CD4-positive, alpha-beta memory T cell (primary cell): ENCODE data around the gene USP49. TPM values are rescaled to one million over a fixed set of nuclear protein-coding genes. Genes with fewer than 3 reads are reported as not detected.
A peak's percentile ranks its signal among the peaks of the same experiment; 100 is the strongest.

Experiments
- CTCF ChIA-PET: fragments of 350-600 bp; sonication (Branson Sonifier 250); formaldehyde crosslinking; loops from one replicate; lab custom pipeline; 2021; ENCODE audit warnings: inconsistent platforms; ENCODE audit not compliant: partially characterized antibody; lab: Charles Lee
- POLR2A ChIA-PET: fragments of 350-600 bp; sonication (Branson Sonifier 250); formaldehyde crosslinking; loops from one replicate; lab custom pipeline; 2021; ENCODE audit not compliant: partially characterized antibody; lab: Charles Lee
- DNase-seq, 5 donors: peaks; one replicate each; pipeline versions ENCODE4 v3.0.0 to v3.0.0-alpha.2; 2020 to 2022; ENCODE audit warnings: mixed read lengths in 1 of 5
- H3K27ac ChIP-seq: one replicate; pipeline ENCODE4 v1.7.0; 2013; ENCODE audit warnings: low read depth, low read length
- H3K27me3 ChIP-seq: 2 replicates; pipeline ENCODE4 v1.7.0; 2013; ENCODE audit warnings: mild to moderate bottlenecking, low read length, moderate library complexity; ENCODE audit not compliant: insufficient read depth
- H3K36me3 ChIP-seq: 2 replicates; pipeline ENCODE4 v1.7.0; 2013; ENCODE audit warnings: mild to moderate bottlenecking, low read length, moderate library complexity; ENCODE audit not compliant: insufficient read depth
- H3K4me1 ChIP-seq: 2 replicates; pipeline ENCODE4 v1.7.0; 2013; ENCODE audit warnings: mild to moderate bottlenecking, low read length, moderate library complexity; ENCODE audit not compliant: insufficient read depth
- H3K4me3 ChIP-seq, 2 donors: one replicate each; pipeline ENCODE4 v1.7.0; 2013; ENCODE audit warnings: low read length in 2 of 2, mild to moderate bottlenecking in 1 of 2
- H3K9me3 ChIP-seq, 2 donors: one replicate each; pipeline ENCODE4 v1.7.0; 2013; ENCODE audit warnings: low read length in 2 of 2, control low read depth in 1 of 2; ENCODE audit not compliant: control insufficient read depth in 1 of 2
- H3K27ac Mint-ChIP-seq, 7 donors: one replicate each; pipeline ENCODE4 v1.8.0; 2020 to 2021; ENCODE audit warnings: mixed read lengths in 7 of 7, mild to moderate bottlenecking in 6 of 7, inconsistent platforms in 3 of 7, moderate library complexity in 3 of 7
- H3K27me3 Mint-ChIP-seq, 2 donors: one replicate each; pipeline ENCODE4 v1.8.0; 2020 to 2021; ENCODE audit warnings: mixed read lengths in 2 of 2
- H3K36me3 Mint-ChIP-seq, 2 donors: one replicate each; pipeline ENCODE4 v1.8.0; 2020 to 2021; ENCODE audit warnings: mixed read lengths in 2 of 2, inconsistent platforms in 1 of 2, mild to moderate bottlenecking in 1 of 2
- H3K4me1 Mint-ChIP-seq, 4 donors: one replicate each; pipeline ENCODE4 v1.8.0; 2020 to 2021; ENCODE audit warnings: mixed read lengths in 4 of 4, mild to moderate bottlenecking in 1 of 4
- H3K4me3 Mint-ChIP-seq, 8 donors: one replicate each; pipeline ENCODE4 v1.8.0; 2020 to 2021; ENCODE audit warnings: mixed read lengths in 8 of 8, mild to moderate bottlenecking in 7 of 8, moderate library complexity in 6 of 8, inconsistent platforms in 3 of 8
- H3K9me3 Mint-ChIP-seq, 8 donors: one replicate each; pipeline ENCODE4 v1.8.0; 2020 to 2021; ENCODE audit warnings: mixed read lengths in 8 of 8, mild to moderate bottlenecking in 5 of 8, inconsistent platforms in 3 of 8, moderate library complexity in 1 of 8
- intact Hi-C: fragments of 100-400 bp; cut with micrococcal nuclease; formaldehyde crosslinking; loops from one replicate; pipeline ENCODE4 v1.15.1; 2023
- polyA plus RNA-seq, 2 donors: library from polyadenylated mRNA; unstranded; fragments of 300-500 nt; fragmentation: Illumina TruSeq; gene quantifications; one replicate each; pipeline ENCODE4 v1.2.3, GENCODE V29; 2021
- total RNA-seq, 2 experiments: library from RNA; stranded (reverse); gene quantifications; one replicate each; pipeline ENCODE4 v1.2.3, GENCODE V29; 2021

The USP49 gene
- total and polyA plus RNA-seq, 4 experiments from 2014 or later, result 0.18 to 2.4 (median 1.1) TPM

DNA sequence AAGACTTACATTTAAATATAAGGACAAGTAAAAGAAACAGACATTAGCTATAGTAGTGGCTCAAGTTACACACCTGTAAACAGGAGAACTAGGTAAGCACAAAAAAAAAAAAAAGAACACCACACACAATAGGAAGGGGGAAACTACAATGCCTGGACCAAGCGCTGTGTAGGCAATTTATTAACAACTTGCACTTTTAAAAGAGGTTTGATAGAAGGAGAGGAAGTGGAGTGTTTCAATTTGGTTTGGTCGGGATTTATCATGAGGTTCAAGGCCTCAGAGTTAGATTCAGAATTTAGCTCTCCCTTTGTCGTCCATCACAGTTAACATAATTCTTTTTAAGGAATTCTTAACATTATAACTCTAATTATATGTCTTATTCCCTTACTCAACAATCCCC lies 1.1 kb upstream of the USP49 start:
- no peak for DNase-seq
- Histone ChIP-seq H3K27ac (peak overlapping the region; percentile 77), H3K27me3 (no peaks in the 10 kb centered on the region), H3K36me3 (no peaks in the 10 kb centered on the region), H3K4me1 (peaks cover 23% of the 10 kb centered on the region), H3K9me3 (no peaks in the 10 kb centered on the region), H3K4me3 (no peak overlapping the region)
- intact Hi-C loops, result no loop called here
- Mint-ChIP-seq H3K27ac (peak overlapping the region in 5 of 7 donors; percentile 79 to 94 (median 92)), H3K36me3 (peaks cover 0 to 6% of the 10 kb centered on the region in 2 donors), H3K4me1 (peaks cover 9 to 12% (median 10%) of the 10 kb centered on the region in 4 donors), H3K9me3 (no peaks in the 10 kb centered on the region), H3K27me3 (no peaks in the 10 kb centered on the region), H3K4me3 (peak overlapping the region in 4 of 8 donors; percentile 35 to 98 (median 82))
- CTCF ChIA-PET, result interaction anchor here (1.1 to 4.2 kb wide), 4 partner anchors 25 to 154 kb away, joined by 3 to 27 read pairs (median 10); partner anchors contain the start of genes BYSL, MED20 and TAF8
- POLR2A ChIA-PET, result interaction anchor here (1.1 to 3.5 kb wide), 7 partner anchors 10 to 153 kb away, joined by 3 to 24 read pairs (median 8); partner anchors contain the start of genes BYSL, MED20, TAF8 and TOMM6

DNA sequence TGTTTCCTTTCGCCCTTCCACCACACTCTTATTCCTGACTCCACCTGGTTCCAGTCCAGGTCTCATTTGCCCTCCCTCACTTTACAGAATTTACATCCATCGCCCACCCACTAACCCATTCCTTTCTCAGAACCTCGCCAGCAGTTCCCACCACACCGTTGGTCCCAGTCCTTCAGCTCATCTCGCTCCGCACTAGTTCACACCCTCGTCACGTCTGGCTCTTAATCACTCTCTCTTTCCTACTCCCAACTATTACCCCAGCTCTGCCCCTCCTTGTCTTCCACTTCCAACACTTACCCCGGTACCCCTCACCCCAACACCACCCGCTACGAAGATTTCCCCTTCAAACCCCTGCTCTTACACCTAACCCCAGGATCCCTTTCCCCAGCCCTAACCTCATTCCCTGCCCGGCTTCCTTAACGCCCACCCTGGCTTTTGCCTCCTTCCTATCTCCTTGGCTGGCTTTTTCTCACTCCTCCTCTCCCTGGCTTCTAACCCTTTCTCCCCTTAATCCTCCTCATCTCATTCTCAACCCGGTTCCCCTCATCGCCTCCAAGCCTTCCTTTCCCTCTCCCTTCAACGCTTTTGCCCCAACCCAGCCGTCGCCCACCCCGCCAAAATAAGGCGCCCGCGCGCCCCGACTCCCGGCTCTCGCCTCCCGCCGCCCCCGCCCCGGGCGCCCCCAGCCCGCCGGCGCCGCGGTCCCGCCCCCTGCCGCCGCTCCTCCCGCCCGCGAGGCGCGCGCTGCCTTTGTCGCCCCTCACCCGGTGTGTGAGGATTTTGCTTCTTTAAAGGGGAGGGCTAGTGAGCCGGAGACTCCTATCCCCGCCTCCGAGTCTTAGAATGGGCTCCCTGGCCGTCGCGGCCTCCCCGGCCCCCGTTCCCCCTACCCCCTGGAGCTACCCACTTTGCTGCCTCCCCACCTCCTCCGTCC lies 542 bp downstream of the USP49 start:
- H3K36me3 Mint-ChIP-seq, result peaks cover 0 to 6% of the 10 kb centered on the region in 2 donors
- H3K4me1 ChIP-seq, result peaks cover 23% of the 10 kb centered on the region
- H3K9me3 Mint-ChIP-seq, result no peaks in the 10 kb centered on the region
- no peaks in the 10 kb centered on the region for H3K36me3 ChIP-seq
- no peaks in the 10 kb centered on the region for H3K27me3 ChIP-seq
- H3K27ac ChIP-seq, result peak overlapping the region; percentile 77
- ChIA-PET CTCF (interaction anchor here (0.6 to 4.2 kb wide), 5 partner anchors 18 to 151 kb away, joined by 3 to 27 read pairs (median 4); partner anchors contain the start of genes BYSL, MED20 and TOMM6), POLR2A (interaction anchor here (1.1 to 3.5 kb wide), 7 partner anchors 12 to 168 kb away, joined by 4 to 24 read pairs (median 10); partner anchors contain the start of genes BYSL, MED20, TAF8 and TOMM6)
- H3K4me1 Mint-ChIP-seq, result peaks cover 9 to 12% (median 10%) of the 10 kb centered on the region in 4 donors
- H3K27me3 Mint-ChIP-seq, result no peaks in the 10 kb centered on the region
- peak overlapping the region in 4 of 7 donors; percentile 79 to 94 (median 90) for H3K27ac Mint-ChIP-seq
- H3K9me3 ChIP-seq, result no peaks in the 10 kb centered on the region
- intact Hi-C loops, result loop anchor here (1.0 to 2.0 kb wide), 4 partner anchors 27 to 150 kb away; partner anchors contain the start of genes BYSL, MED20, PRICKLE4 and TOMM6
- peak overlapping the region; percentile 30 to 91 for H3K4me3 ChIP-seq
- peak overlapping the region in 2 of 8 donors; percentile 90 to 98 for H3K4me3 Mint-ChIP-seq
- DNase-seq, result peak in 1 of 5 donors; percentile 6

DNA sequence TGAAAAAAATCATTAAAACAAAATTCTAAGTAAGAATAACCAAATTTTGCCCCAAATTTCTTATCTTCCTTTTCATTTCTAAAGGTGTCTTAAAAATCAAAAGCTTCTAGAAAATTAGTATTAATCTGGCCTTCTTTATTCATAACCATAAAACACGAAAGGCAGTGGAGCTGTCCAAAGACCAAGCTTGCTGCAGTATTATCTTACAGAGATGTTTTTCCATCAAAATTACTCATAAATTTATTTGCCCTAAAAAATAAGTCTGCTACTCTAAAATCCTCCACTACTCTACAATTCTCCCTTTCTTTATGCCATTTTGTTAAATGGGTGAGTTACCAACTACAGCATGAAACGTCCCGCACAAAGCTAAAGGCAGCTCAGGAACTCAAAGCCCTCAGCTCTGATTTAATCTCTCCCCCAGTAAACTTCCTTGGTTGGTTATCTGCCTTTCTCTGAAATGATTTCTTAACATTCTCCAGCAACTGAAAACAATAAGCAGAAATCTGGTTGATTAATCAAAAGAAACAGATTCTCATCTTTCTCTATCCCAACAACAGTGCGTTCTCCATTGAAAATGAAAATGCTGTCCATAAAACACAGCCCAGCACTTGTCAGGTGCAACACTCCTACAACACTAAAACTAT lies 2.1 kb downstream of the USP49 start:
- DNase-seq, result no peak
- Mint-ChIP-seq H3K9me3 (no peaks in the 10 kb centered on the region), H3K4me1 (peaks cover 9 to 12% (median 10%) of the 10 kb centered on the region in 4 donors), H3K27me3 (no peaks in the 10 kb centered on the region), H3K4me3 (no peak overlapping the region), H3K36me3 (peaks cover 0 to 6% of the 10 kb centered on the region in 2 donors), H3K27ac (no peak overlapping the region)
- ChIA-PET CTCF (interaction anchor here (0.9 to 4.2 kb wide), 4 partner anchors 11 to 153 kb away, joined by 3 to 27 read pairs (median 4); partner anchors contain the start of genes BYSL and MED20), POLR2A (interaction anchor here (0.6 to 0.8 kb wide), 2 partner anchors 28 to 1736 kb away, joined by 3 to 4 read pairs; partner anchors contain the start of genes BYSL, GTPBP2 and MED20)
- Histone ChIP-seq H3K9me3 (no peaks in the 10 kb centered on the region), H3K36me3 (no peaks in the 10 kb centered on the region), H3K27me3 (no peaks in the 10 kb centered on the region), H3K4me3 (no peak overlapping the region), H3K27ac (no peak overlapping the region), H3K4me1 (peaks cover 23% of the 10 kb centered on the region)
- intact Hi-C loops, result no loop called here

DNA sequence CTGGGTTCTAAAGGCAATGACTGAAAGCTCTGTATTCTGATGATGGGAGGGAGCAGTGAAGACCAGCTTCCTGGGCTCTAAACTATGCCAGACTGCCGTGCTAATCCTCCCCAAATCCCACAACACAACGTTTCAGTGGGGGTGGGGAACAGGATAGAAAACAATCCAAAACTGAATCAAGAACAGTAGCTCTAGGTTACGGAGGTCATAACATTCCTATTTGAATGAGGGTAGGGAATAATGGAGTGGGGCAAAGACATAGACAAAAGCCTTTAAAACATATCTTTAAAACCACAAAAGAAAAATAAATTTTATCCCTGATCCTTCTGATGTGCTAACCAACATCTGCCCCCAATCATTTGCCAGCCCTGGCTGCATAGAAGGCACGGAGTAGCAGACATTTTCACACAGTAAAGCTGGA lies 7.8 kb downstream of the USP49 start:
- Mint-ChIP-seq H3K4me3 (no peak overlapping the region), H3K36me3 (no peaks in the 10 kb centered on the region), H3K27ac (no peak overlapping the region), H3K9me3 (no peaks in the 10 kb centered on the region), H3K4me1 (peaks cover 0 to 2% (median 0%) of the 10 kb centered on the region in 4 donors), H3K27me3 (no peaks in the 10 kb centered on the region)
- CTCF ChIA-PET, result interaction anchor here (0.6 to 0.8 kb wide), 2 partner anchors 12 to 34 kb away, joined by 3 to 4 read pairs; partner anchors contain the start of genes BYSL and MED20
- no peak for DNase-seq
- Histone ChIP-seq H3K27me3 (no peaks in the 10 kb centered on the region), H3K9me3 (no peaks in the 10 kb centered on the region), H3K4me3 (no peak overlapping the region), H3K27ac (no peak overlapping the region), H3K4me1 (no peaks in the 10 kb centered on the region), H3K36me3 (no peaks in the 10 kb centered on the region)
- POLR2A ChIA-PET, result interaction anchor here (1.4 kb wide), 1 partner anchor 164 kb away, joined by 4 read pairs; no protein-coding TSS in a partner anchor
- intact Hi-C loops, result no loop called here

DNA sequence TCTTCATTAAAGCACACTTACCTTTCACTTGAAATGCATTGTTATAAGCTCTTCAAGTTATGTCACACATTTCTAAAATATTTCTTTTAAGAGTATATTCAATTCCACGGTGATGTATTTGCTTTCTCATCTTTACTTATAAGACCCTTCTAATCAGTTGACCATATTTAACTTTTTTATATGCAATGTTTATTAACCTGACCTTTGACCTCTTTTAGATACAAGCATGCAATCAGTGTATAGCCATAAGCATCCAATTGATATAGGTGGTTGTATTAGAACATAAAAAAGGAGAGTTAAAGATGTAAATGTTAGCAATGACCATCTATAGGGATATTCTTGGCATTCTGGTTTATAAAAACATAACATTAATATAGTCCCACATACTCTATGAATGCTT lies 9.2 kb downstream of the USP49 start:
- intact Hi-C loops, result no loop called here
- no peak for DNase-seq
- Mint-ChIP-seq H3K9me3 (no peaks in the 10 kb centered on the region), H3K27me3 (no peaks in the 10 kb centered on the region), H3K4me1 (peaks cover 0 to 2% (median 0%) of the 10 kb centered on the region in 4 donors), H3K4me3 (no peak overlapping the region), H3K27ac (no peak overlapping the region), H3K36me3 (no peaks in the 10 kb centered on the region)
- H3K27me3 ChIP-seq, result no peaks in the 10 kb centered on the region
- H3K4me1 ChIP-seq, result no peaks in the 10 kb centered on the region
- H3K4me3 ChIP-seq, result no peak overlapping the region
- H3K36me3 ChIP-seq, result no peaks in the 10 kb centered on the region
- H3K27ac ChIP-seq, result no peak overlapping the region
- CTCF ChIA-PET, result no interaction called here
- POLR2A ChIA-PET, result no interaction called here
- no peaks in the 10 kb centered on the region for H3K9me3 ChIP-seq

DNA sequence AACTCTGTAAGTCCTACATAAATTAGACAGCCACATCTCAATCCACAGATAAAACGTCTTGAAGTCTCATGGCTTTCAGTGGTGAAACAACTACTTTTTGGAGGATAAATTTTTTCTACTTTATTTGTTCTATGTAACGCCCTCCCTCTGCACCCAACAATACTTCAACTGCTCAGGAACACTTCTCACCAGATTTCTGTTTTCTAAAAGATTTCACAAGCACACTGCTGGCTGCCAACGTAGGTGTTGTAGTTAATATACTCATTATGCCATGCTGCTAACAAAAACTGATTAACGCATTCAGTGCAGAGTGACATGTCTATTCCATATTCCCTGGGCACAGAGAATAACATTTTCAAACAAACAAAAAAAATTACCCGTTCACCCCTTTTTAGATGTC lies 10.2 kb downstream of the USP49 start:
- no peak for DNase-seq
- H3K4me3 Mint-ChIP-seq, result no peak overlapping the region
- no peaks in the 10 kb centered on the region for H3K27me3 ChIP-seq

More for the DNA sequence above, 10.2 kb downstream of the USP49 start:
- intact Hi-C loops, result no loop called here
- ChIA-PET POLR2A (no interaction called here), CTCF (no interaction called here)
- H3K4me1 Mint-ChIP-seq, result peaks cover 0 to 2% (median 0%) of the 10 kb centered on the region in 4 donors
- H3K36me3 Mint-ChIP-seq, result no peaks in the 10 kb centered on the region
- no peaks in the 10 kb centered on the region for H3K36me3 ChIP-seq
- no peaks in the 10 kb centered on the region for H3K27me3 Mint-ChIP-seq
- H3K4me3 ChIP-seq, result no peak overlapping the region
- no peaks in the 10 kb centered on the region for H3K9me3 ChIP-seq
- H3K27ac Mint-ChIP-seq, result no peak overlapping the region
- H3K9me3 Mint-ChIP-seq, result no peaks in the 10 kb centered on the region
- H3K4me1 ChIP-seq, result no peaks in the 10 kb centered on the region
- no peak overlapping the region for H3K27ac ChIP-seq
